Smooth muscle cell (in vitro differentiated cells): Measurements from ENCODE around the gene PAX6. TPM values are rescaled to one million over a fixed set of nuclear protein-coding genes. Genes with fewer than 3 reads are reported as not detected.

Source experiments
- DNase-seq: peaks from one replicate; lab custom pipeline; 2025; ENCODE audit not compliant: unreplicated experiment; lab: John Stamatoyannopoulos, UW
- H2AFZ ChIP-seq: fragments of 200-600 bp; sonication (generic); 2 replicates; pipeline ENCODE4 v1.6.0; 2016; ENCODE audit warnings: antibody characterized with exemption, low read depth, mild to moderate bottlenecking
- H3F3A ChIP-seq: fragments of 200-600 bp; sonication (generic); 2 replicates; pipeline ENCODE4 v1.6.0; 2017; ENCODE audit warnings: antibody characterized with exemption, low read depth
- H3K27ac ChIP-seq: fragments of 200-600 bp; sonication (generic); 2 replicates; pipeline ENCODE4 v1.5.1; 2016; ENCODE audit warnings: low read depth, mild to moderate bottlenecking
- H3K27me3 ChIP-seq: fragments of 200-600 bp; sonication (generic); 2 replicates; pipeline ENCODE4 v1.6.1; 2016; ENCODE audit warnings: low read depth, mild to moderate bottlenecking
- H3K36me3 ChIP-seq: fragments of 200-600 bp; sonication (generic); 2 replicates; pipeline ENCODE4 v1.5.1; 2016; ENCODE audit warnings: low read depth
- H3K4me1 ChIP-seq: fragments of 200-600 bp; sonication (generic); 2 replicates; pipeline ENCODE4 v1.5.1; 2016; ENCODE audit warnings: low read depth
- H3K4me2 ChIP-seq: fragments of 200-600 bp; sonication (generic); 2 replicates; pipeline ENCODE4 v1.6.0; 2016; ENCODE audit warnings: mild to moderate bottlenecking
- H3K4me3 ChIP-seq: fragments of 200-600 bp; sonication (generic); 2 replicates; pipeline ENCODE4 v1.5.1; 2016; ENCODE audit warnings: mild to moderate bottlenecking
- H3K79me2 ChIP-seq: fragments of 200-600 bp; sonication (generic); 2 replicates; pipeline ENCODE4 v1.6.0; 2016; ENCODE audit warnings: low read depth, mild to moderate bottlenecking
- H3K9ac ChIP-seq: fragments of 200-600 bp; sonication (generic); 2 replicates; pipeline ENCODE4 v1.6.0; 2016; ENCODE audit warnings: low read depth
- H3K9me3 ChIP-seq: fragments of 200-600 bp; sonication (generic); replicated peaks from 2 replicates; pipeline ENCODE4 v1.5.1; 2016; ENCODE audit warnings: low read depth
- H4K20me1 ChIP-seq: fragments of 200-600 bp; sonication (generic); 2 replicates; pipeline ENCODE4 v1.6.0; 2016; ENCODE audit warnings: low read depth
- WGBS: methylation state at CpG from one replicate; pipeline ENCODE4 v1.1.7; 2016; ENCODE audit warnings: low lambda C conversion rate; 5-methylcytosine and 5-hydroxymethylcytosine counted together
- polyA plus RNA-seq: library from polyadenylated mRNA; unstranded; fragments of >200 nt; fragmentation: Nextera tagmentation; extraction: Ambion mirVana; gene quantifications from 2 replicates; pipeline ENCODE4 v1.2.1, GENCODE V29; 2016
- total RNA-seq: library from RNA; depleted of rRNA; stranded (reverse); fragments of >200 nt; gene quantifications from 2 replicates; pipeline ENCODE4 v1.2.3, GENCODE V29; 2014
- TF ChIP-seq, protein P1 (sequence below): fragments of 200-600 bp; sonication (generic); IDR thresholded peaks from 2 replicates; pipeline ENCODE4 v1.5.1; 2017; ENCODE audit warnings: borderline replicate concordance, mild to moderate bottlenecking, antibody characterized with exemption; ENCODE audit not compliant: insufficient read depth, poor library complexity, severe bottlenecking

PAX6 gene
- total RNA-seq: not detected in 2 replicates
- 0.31 TPM in 1 of 2 replicates, not detected in the other for polyA plus RNA-seq

DNA sequence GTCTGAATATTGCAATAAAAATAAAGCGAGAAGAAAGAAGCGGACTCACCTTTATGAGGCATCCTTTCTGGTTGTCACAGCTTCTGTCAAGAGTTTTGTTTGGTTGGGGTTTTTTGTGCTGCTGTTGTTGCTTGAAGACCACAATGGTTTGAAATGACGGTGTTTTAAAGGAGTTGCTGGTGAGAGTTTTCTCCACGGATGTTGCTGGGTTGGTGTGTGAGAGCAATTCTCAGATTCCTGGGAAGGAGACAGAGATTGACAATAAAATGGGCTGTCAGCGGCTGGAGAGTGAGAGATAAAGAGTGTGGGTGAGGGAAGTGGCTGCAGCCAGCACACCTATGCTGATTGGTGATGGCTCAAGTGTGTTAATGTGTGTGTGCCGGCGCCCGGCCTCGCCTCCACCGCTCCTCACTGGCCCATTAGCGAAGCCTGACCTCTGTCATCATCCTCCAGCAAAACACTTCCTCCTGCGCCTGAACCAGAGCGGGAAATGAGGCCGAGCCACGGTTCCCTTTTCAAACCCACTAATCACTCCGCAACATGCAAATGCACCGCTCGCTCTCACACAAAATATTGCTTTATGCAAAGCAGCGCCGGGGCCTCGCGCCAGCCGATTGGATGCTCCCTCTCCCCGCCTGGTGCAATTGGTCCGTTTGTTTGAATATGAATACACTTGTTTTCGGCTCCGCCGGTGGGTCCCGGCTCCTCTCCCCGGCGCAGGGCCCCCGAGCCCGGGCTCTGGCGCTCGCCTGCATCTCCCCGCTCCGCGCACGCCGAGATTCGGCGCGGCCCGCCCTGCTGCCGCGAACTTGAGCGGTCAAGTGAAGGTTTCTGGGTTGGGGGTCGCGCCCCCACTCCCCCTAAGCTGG is at the start of gene PAX6:
TSS of gene PAX6 (minus strand) at position 544 of the 869 bp plus-strand sequence. CDS start 4,911 bp downstream, outside the sequence.
- Histone ChIP-seq H3K27ac (no peak within 1 kb of the TSS), H3K79me2 (no peaks in the 10 kb centered on the region), H3K9me3 (no peaks in the 10 kb centered on the region), H3K4me2 (peak within 1 kb of the TSS; percentile 93), H3K4me1 (peaks cover 71% of the 10 kb centered on the region), H3K4me3 (peak within 1 kb of the TSS; percentile 44), H4K20me1 (peaks cover 13% of the 10 kb centered on the region), H3K36me3 (no peaks in the 10 kb centered on the region), H3K27me3 (peaks cover 100% of the 10 kb centered on the region), H3K9ac (no peak within 1 kb of the TSS), H3F3A (no peaks in the 10 kb centered on the region), H2AFZ (peak within 1 kb of the TSS; percentile 72)
- WGBS: 2% methylated on average over 48 of the region's 49 CpGs
- TF ChIP-seq, protein P1, sequence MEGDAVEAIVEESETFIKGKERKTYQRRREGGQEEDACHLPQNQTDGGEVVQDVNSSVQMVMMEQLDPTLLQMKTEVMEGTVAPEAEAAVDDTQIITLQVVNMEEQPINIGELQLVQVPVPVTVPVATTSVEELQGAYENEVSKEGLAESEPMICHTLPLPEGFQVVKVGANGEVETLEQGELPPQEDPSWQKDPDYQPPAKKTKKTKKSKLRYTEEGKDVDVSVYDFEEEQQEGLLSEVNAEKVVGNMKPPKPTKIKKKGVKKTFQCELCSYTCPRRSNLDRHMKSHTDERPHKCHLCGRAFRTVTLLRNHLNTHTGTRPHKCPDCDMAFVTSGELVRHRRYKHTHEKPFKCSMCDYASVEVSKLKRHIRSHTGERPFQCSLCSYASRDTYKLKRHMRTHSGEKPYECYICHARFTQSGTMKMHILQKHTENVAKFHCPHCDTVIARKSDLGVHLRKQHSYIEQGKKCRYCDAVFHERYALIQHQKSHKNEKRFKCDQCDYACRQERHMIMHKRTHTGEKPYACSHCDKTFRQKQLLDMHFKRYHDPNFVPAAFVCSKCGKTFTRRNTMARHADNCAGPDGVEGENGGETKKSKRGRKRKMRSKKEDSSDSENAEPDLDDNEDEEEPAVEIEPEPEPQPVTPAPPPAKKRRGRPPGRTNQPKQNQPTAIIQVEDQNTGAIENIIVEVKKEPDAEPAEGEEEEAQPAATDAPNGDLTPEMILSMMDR: no peak
- no peak for DNase-seq

DNA sequence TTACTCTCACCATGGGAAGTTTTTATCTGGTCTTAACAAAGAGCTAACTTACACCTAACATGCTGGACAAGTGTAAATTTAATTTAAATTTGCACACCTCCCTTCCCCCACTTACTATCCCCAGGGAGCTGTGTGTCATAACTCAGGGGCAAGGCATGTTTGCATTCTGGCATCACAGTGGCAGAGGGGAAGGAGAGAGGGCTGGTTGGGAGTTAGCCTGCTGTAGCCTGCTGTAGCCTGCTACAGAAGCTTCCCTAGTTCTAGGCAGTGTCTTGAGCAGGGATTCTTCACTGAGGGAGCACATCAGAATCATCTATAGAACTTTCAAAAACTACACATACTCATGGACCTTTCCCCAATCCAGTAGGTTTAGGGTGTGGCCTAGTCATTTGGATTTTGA is 49.3 kb upstream of the PAX6 start:
- TF ChIP-seq, protein P1: no peak
- DNase-seq: no peak
- Histone ChIP-seq H3K36me3 (no peaks in the 10 kb centered on the region), H3K4me2 (no peak overlapping the region), H3K9ac (no peak overlapping the region), H3K27me3 (peaks cover 13% of the 10 kb centered on the region), H3K27ac (no peak overlapping the region), H3F3A (no peaks in the 10 kb centered on the region), H3K4me3 (no peak overlapping the region), H2AFZ (no peak overlapping the region), H3K79me2 (no peaks in the 10 kb centered on the region), H3K9me3 (no peaks in the 10 kb centered on the region), H4K20me1 (no peaks in the 10 kb centered on the region), H3K4me1 (no peaks in the 10 kb centered on the region)

DNA sequence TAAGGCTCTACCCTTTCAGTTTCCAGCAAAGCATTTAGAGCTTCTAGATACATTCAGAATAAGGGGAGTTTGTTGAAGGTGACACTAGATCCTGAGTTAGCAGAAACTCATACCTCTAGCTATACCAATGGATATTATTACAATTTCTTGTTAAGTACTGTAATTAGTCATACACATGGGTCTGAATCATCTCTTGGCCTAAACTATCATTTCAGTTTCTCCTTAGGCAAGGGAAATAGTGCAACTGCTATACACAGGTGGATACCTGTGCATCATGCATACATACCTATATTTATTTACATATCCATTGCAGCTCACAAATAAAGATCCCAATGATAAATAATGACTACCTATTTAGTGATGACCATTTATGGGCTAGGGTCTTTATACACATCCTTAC is 45.1 kb upstream of the PAX6 start:
- Histone ChIP-seq H3K79me2 (no peaks in the 10 kb centered on the region), H3K4me3 (no peak overlapping the region), H3K27ac (no peak overlapping the region), H2AFZ (no peak overlapping the region), H3K4me2 (no peak overlapping the region), H3K4me1 (no peaks in the 10 kb centered on the region), H3K27me3 (peaks cover 25% of the 10 kb centered on the region), H3F3A (no peaks in the 10 kb centered on the region), H3K9ac (no peak overlapping the region), H3K36me3 (no peaks in the 10 kb centered on the region), H3K9me3 (no peaks in the 10 kb centered on the region), H4K20me1 (no peaks in the 10 kb centered on the region)
- no peak for DNase-seq
- TF ChIP-seq, protein P1: no peak

DNA sequence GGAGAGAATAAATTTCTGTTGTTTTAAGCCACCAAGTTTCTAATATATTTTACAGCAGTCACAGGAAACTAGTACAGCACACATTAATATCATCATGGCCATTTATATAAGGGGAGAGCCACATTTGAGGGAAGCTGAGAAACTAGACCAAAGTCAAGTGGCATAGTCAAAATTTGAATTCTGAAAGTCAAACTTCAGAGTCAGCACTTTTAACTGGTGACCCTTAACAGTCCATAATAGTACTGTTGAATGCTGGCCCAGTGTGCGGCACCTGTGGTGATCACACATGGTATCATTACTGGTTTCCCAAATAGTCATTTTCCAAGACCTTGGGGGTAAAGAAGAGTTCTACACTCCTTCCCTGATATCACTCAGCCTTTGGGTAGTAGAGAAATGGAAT is 44.3 kb upstream of the PAX6 start:
- H2AFZ ChIP-seq: no peak overlapping the region
- no peaks in the 10 kb centered on the region for H3K36me3 ChIP-seq
- no peak overlapping the region for H3K4me2 ChIP-seq
- no peak overlapping the region for H3K27ac ChIP-seq
- H3K4me3 ChIP-seq: no peak overlapping the region
- H3F3A ChIP-seq: no peaks in the 10 kb centered on the region
- H4K20me1 ChIP-seq: no peaks in the 10 kb centered on the region
- H3K4me1 ChIP-seq: no peaks in the 10 kb centered on the region
- DNase-seq: no peak
- H3K9ac ChIP-seq: no peak overlapping the region
- H3K79me2 ChIP-seq: no peaks in the 10 kb centered on the region
- no peaks in the 10 kb centered on the region for H3K9me3 ChIP-seq
- WGBS: 96% methylated on average over 1 of the region's 1 CpG
- TF ChIP-seq, protein P1: no peak
- peaks cover 25% of the 10 kb centered on the region for H3K27me3 ChIP-seq
